Keratinocyte (primary cell): ENCODE data around the gene IFI35. TPM values are rescaled to one million over a fixed set of nuclear protein-coding genes. Genes with fewer than 3 reads are reported as not detected.
"Not testable (repeated sequence)": the region's sequence is repeated elsewhere in the genome, so short reads cannot be mapped to it uniquely, and the experiment has no call there.

Experiments
- DNase-seq: peaks from one replicate; pipeline ENCODE4 v3.0.0-alpha.2; 2011; ENCODE audit warnings: low read depth, missing footprints, low spot score
- FAIRE-seq: peaks from 2 replicates; lab custom pipeline; 2011; peaks lifted over from hg19 to GRCh38; lab: Jason Lieb, UNC
- H2AFZ ChIP-seq: 2 replicates; pipeline ENCODE4 v1.6.0; 2012; ENCODE audit warnings: low read length, control low read depth, inconsistent platforms; ENCODE audit not compliant: control insufficient read depth
- H3K27ac ChIP-seq: 2 replicates; pipeline ENCODE4 v1.5.1; 2011; ENCODE audit warnings: low read length; ENCODE audit not compliant: control insufficient read depth, insufficient read depth
- H3K27me3 ChIP-seq: 3 replicates; pipeline ENCODE4 v1.6.0; 2011; ENCODE audit warnings: low read length; ENCODE audit not compliant: control insufficient read depth, insufficient read depth; ENCODE audit errors: extremely low read depth
- H3K36me3 ChIP-seq, 2 experiments: 2 replicates in 1 of 2; 3 replicates in 1 of 2; pipeline ENCODE4 v1.5.1; 2011; ENCODE audit warnings: low read length in 2 of 2, mild to moderate bottlenecking in 1 of 2; ENCODE audit not compliant: control insufficient read depth in 2 of 2, insufficient read depth in 2 of 2; ENCODE audit errors: extremely low read depth in 1 of 2
- H3K4me1 ChIP-seq: 3 replicates; pipeline ENCODE4 v1.5.1; 2011; ENCODE audit warnings: low read length; ENCODE audit not compliant: control insufficient read depth, insufficient read depth; ENCODE audit errors: extremely low read depth
- H3K4me2 ChIP-seq: 3 replicates; pipeline ENCODE4 v1.6.0; 2011; ENCODE audit warnings: low read depth, low read length; ENCODE audit not compliant: control insufficient read depth, insufficient read depth; ENCODE audit errors: extremely low read depth
- H3K4me3 ChIP-seq, 3 experiments: fragments of 200-600 bp in 1 of 3; sonication (generic) in 1 of 3; 2 replicates in 2 of 3; 3 replicates in 1 of 3; pipeline ENCODE4 v1.5.1; 2011 to 2016; ENCODE audit warnings: low read length in 3 of 3, mild to moderate bottlenecking in 3 of 3, control low read depth in 2 of 3, inconsistent platforms in 1 of 3, low read depth in 1 of 3, mixed read lengths in 1 of 3, mixed run types in 1 of 3, moderate library complexity in 1 of 3; ENCODE audit not compliant: control insufficient read depth in 2 of 3, insufficient read depth in 2 of 3; ENCODE audit errors: extremely low read depth in 1 of 3
- H3K79me2 ChIP-seq: 2 replicates; pipeline ENCODE4 v1.6.0; 2012; ENCODE audit warnings: low read length; ENCODE audit not compliant: control insufficient read depth, insufficient read depth
- H3K9ac ChIP-seq: 3 replicates; pipeline ENCODE4 v1.6.0; 2011; ENCODE audit warnings: low read length; ENCODE audit not compliant: control insufficient read depth, insufficient read depth; ENCODE audit errors: extremely low read depth
- H3K9me1 ChIP-seq: 3 replicates; pipeline ENCODE4 v1.6.0; 2011; ENCODE audit warnings: low read length; ENCODE audit not compliant: control insufficient read depth, insufficient read depth; ENCODE audit errors: extremely low read depth
- H3K9me3 ChIP-seq: 2 replicates; pipeline ENCODE4 v1.5.1; 2012; ENCODE audit warnings: low read depth, low read length; ENCODE audit not compliant: control insufficient read depth
- H4K20me1 ChIP-seq: 3 replicates; pipeline ENCODE4 v1.6.0; 2011; ENCODE audit warnings: low read length; ENCODE audit not compliant: control insufficient read depth, insufficient read depth; ENCODE audit errors: extremely low read depth
- CTCF ChIP-seq, 3 experiments: IDR thresholded peaks in 1 of 3; conservative IDR thresholded peaks in 1 of 3; optimal IDR thresholded peaks in 1 of 3; 2 replicates in 2 of 3; 3 replicates in 1 of 3; pipeline versions ENCODE3 to v1.5.1; 2011; ENCODE audit warnings: low read length in 3 of 3, mild to moderate bottlenecking in 3 of 3, moderate library complexity in 2 of 3, control low read depth in 1 of 3, inconsistent platforms in 1 of 3; ENCODE audit not compliant: insufficient read depth in 2 of 3; ENCODE audit errors: extremely low read depth in 1 of 3
- EZH2 ChIP-seq: IDR thresholded peaks from one replicate; pipeline ENCODE4 v1.6.1; 2012; ENCODE audit warnings: inconsistent platforms, mild to moderate bottlenecking, low read length, moderate library complexity
- dilution Hi-C: fragments of 300-500 bp; cut with MboI; formaldehyde crosslinking; loops from one replicate; pipeline ENCODE4 v1.7.0; 2020; ENCODE audit warnings: low sequenced_read_pairs; ENCODE audit not compliant: extremely low pct_ligation_motif_present
- polyA plus RNA-seq, 5 experiments: library from polyadenylated mRNA; depleted of rRNA in 3 of 5; stranded (reverse) in 3 of 5; stranded (forward) in 1 of 5; unstranded in 1 of 5; fragments of >200 nt; gene quantifications; 1 replicate in 1 of 5; 2 replicates in 3 of 5; 3 replicates in 1 of 5; pipeline versions ENCODE4 v1.2.1 to v1.2.3, GENCODE V29; 2011 to 2012; ENCODE audit warnings: missing spikeins in 2 of 5, low read depth in 1 of 5, low replicate concordance in 1 of 5

Gene IFI35
- polyA plus RNA-seq, 1 donor (not counting 4 experiments of a cell fraction or from before 2014, with no cell fraction given), result 27.6 TPM

GRCh38 chr17:42997984-42998938 is 8.3 kb upstream of the IFI35 start, which contains the start of gene RPL27:
TSS of gene RPL27 (plus strand) at chr17:42998419. CDS start at chr17:42998751, 332 bp downstream.
- H4K20me1 ChIP-seq, result peaks cover under 1% of the 10 kb centered on the region
- peaks cover 27% of the 10 kb centered on the region for H3K79me2 ChIP-seq
- H3K9me3 ChIP-seq, result no peaks in the 10 kb centered on the region
- DNase-seq, result peak; percentile 99
- peaks cover 22 to 40% of the 10 kb centered on the region in 2 experiments for H3K36me3 ChIP-seq
- no peaks in the 10 kb centered on the region for H3K27me3 ChIP-seq
- peak within 1 kb of the TSS; percentile 79 to 98 (median 93) for H3K4me3 ChIP-seq
- dilution Hi-C loops, result no loop called here
- TF ChIP-seq EZH2 (no peak), CTCF (optimal IDR thresholded peaks at IDR 0.05 in 1 of 3, IDR thresholded peaks at IDR 0.05 in 1 of 3, conservative IDR thresholded peaks at IDR 0.05 in 1 of 3; ENCODE audit: extremely low read depth in 1 of 3, insufficient read depth in 2 of 3, low read length in 3 of 3) (peak; percentile 63 to 95 (median 72))
- H3K27ac ChIP-seq, result peak within 1 kb of the TSS; percentile 94
- H3K4me2 ChIP-seq, result peak within 1 kb of the TSS; percentile 86
- peak within 1 kb of the TSS; percentile 54 for H2AFZ ChIP-seq
- no peaks in the 10 kb centered on the region for H3K9me1 ChIP-seq
- H3K4me1 ChIP-seq, result peaks cover 26% of the 10 kb centered on the region
- H3K9ac ChIP-seq, result peak within 1 kb of the TSS; percentile 99
- FAIRE-seq, result peak; percentile 92

- Histone ChIP-seq H3K9me3 (no peaks in the 10 kb centered on the region), H2AFZ (no peak overlapping the region), H3K27ac (peak overlapping the region; percentile 94), H3K27me3 (no peaks in the 10 kb centered on the region), H3K36me3 (peaks cover 26 to 41% of the 10 kb centered on the region in 2 experiments), H3K4me1 (peaks cover 32% of the 10 kb centered on the region), H3K4me2 (peak overlapping the region; percentile 86), H3K79me2 (peaks cover 27% of the 10 kb centered on the region), H3K9me1 (no peaks in the 10 kb centered on the region), H3K9ac (peak overlapping the region; percentile 99), H4K20me1 (peaks cover 4% of the 10 kb centered on the region), H3K4me3 (peak overlapping the region; percentile 79 to 98 (median 93))
- dilution Hi-C loops, result no loop called here
- TF ChIP-seq CTCF (optimal IDR thresholded peaks at IDR 0.05 in 1 of 3, IDR thresholded peaks at IDR 0.05 in 1 of 3, conservative IDR thresholded peaks at IDR 0.05 in 1 of 3; ENCODE audit: extremely low read depth in 1 of 3, insufficient read depth in 2 of 3, low read length in 3 of 3), result no peak
- TF ChIP-seq EZH2, result no peak
- no peak for DNase-seq
- FAIRE-seq, result no peak
Measured at GRCh38 chr17:42999003-42999525, 7.5 kb upstream of the IFI35 start.

- H3K9me1 ChIP-seq, H2AFZ ChIP-seq, FAIRE-seq, H3K27me3 ChIP-seq, H3K4me3 ChIP-seq, H3K27ac ChIP-seq, DNase-seq, H3K9me3 ChIP-seq, H3K4me2 ChIP-seq, H4K20me1 ChIP-seq, dilution Hi-C loops: not testable (repeated sequence)
- Histone ChIP-seq H3K9ac (peak overlapping the region; percentile 13), H3K4me1 (peaks cover 32% of the 10 kb centered on the region), H3K79me2 (peaks cover 27% of the 10 kb centered on the region), H3K36me3 (peaks cover 25 to 35% of the 10 kb centered on the region in 2 experiments)
Measured at GRCh38 chr17:43000894-43001293, 5.7 kb upstream of the IFI35 start.
